SU-DHL-6 (cell line): ENCODE results near the gene SMURF1.

Experiments used
- H2AFZ ChIP-seq: fragments of 200-600 bp; sonication (generic); 2 replicates; pipeline ENCODE4 v1.6.1; 2014; ENCODE audit warnings: low read depth, mild to moderate bottlenecking, moderate library complexity, mixed read lengths, antibody characterized with exemption, low read length; ENCODE audit not compliant: severe bottlenecking
- H3F3A ChIP-seq: fragments of 200-600 bp; shearing (Covaris generic); 2 replicates; pipeline ENCODE4 v1.6.0; 2016; ENCODE audit warnings: antibody characterized with exemption, mild to moderate bottlenecking; ENCODE audit not compliant: insufficient read depth
- H3K27ac ChIP-seq: fragments of 200-600 bp; sonication (generic); 2 replicates; pipeline ENCODE4 v1.5.1; 2016; ENCODE audit warnings: low read depth, mild to moderate bottlenecking, low read length, moderate library complexity, mixed read lengths
- H3K27me3 ChIP-seq: fragments of 200-600 bp; sonication (generic), shearing (Covaris generic); 2 replicates; pipeline ENCODE4 v1.6.0; 2014; ENCODE audit warnings: mild to moderate bottlenecking, low read length
- H3K36me3 ChIP-seq: fragments of 200-600 bp; sonication (generic); 2 replicates; pipeline ENCODE4 v1.6.1; 2014; ENCODE audit warnings: mild to moderate bottlenecking, low read length, mixed read lengths
- H3K4me2 ChIP-seq: fragments of 300-600, 200-600 bp; shearing (Covaris generic), sonication (generic); 2 replicates; pipeline ENCODE4 v1.6.0; 2014; ENCODE audit warnings: low read length, low read depth, mild to moderate bottlenecking; ENCODE audit not compliant: poor library complexity, severe bottlenecking
- H3K4me3 ChIP-seq: fragments of 200-600 bp; sonication (generic); 2 replicates; pipeline ENCODE4 v1.5.1; 2014; ENCODE audit warnings: antibody characterized with exemption, low read length, mild to moderate bottlenecking, mixed read lengths; ENCODE audit not compliant: insufficient read depth, poor library complexity, severe bottlenecking
- H3K79me2 ChIP-seq: fragments of 200-600 bp; sonication (generic); 2 replicates; pipeline ENCODE4 v1.6.1; 2014; ENCODE audit warnings: mild to moderate bottlenecking, low read length, moderate library complexity; ENCODE audit not compliant: insufficient read depth
- H3K9ac ChIP-seq: fragments of 200-600 bp; sonication (generic); 2 replicates; pipeline ENCODE4 v1.7.0; 2014; ENCODE audit warnings: mild to moderate bottlenecking, low read length
- H3K9me2 ChIP-seq: fragments of 200-600 bp; sonication (generic); replicated peaks from 2 replicates; pipeline ENCODE4 v1.6.1; 2014; ENCODE audit warnings: low read length; ENCODE audit not compliant: insufficient read depth
- H3K9me3 ChIP-seq: fragments of 200-600 bp; sonication (generic); 2 replicates; pipeline ENCODE4 v1.6.1; 2014; ENCODE audit warnings: low read length, mixed read lengths; ENCODE audit not compliant: insufficient read depth
- H4K20me1 ChIP-seq: fragments of 200-600 bp; sonication (generic); 2 replicates; pipeline ENCODE4 v1.6.1; 2014; ENCODE audit warnings: low read depth, mild to moderate bottlenecking, antibody characterized with exemption, low read length, moderate library complexity, mixed read lengths
- EZH2phosphoT487 ChIP-seq: fragments of 200-600 bp; sonication (generic), shearing (Covaris generic); conservative IDR thresholded peaks from 2 replicates; pipeline ENCODE4 v1.6.1; 2018; ENCODE audit warnings: mild to moderate bottlenecking, antibody characterized with exemption, low read length, moderate library complexity, mixed read lengths
- TF ChIP-seq, protein P1 (sequence below): fragments of 200-600 bp; sonication (generic); IDR thresholded peaks from one replicate; pipeline ENCODE4 v1.5.1; 2017; ENCODE audit warnings: antibody characterized with exemption, mild to moderate bottlenecking, low read length, moderate library complexity; ENCODE audit not compliant: insufficient read depth, poor library complexity, severe bottlenecking

Gene SMURF1

DNA sequence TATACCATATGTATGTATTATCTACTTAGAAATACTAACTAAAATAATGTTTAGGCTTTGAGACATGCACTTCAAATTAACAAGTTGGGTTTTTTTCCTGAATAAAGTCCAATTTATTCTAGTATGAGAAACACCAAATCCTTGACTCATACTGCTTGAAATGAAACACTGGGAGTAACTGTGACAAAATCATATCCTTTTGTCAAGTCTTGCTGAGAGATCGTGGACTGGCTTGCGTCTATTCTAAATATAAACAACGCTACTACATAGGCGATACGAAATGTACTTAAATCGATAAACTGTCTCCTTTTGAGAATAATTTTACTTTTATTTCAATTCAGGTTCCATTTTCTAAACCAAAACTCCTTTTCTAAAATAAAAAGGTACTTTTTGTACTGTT, 16.3 kb downstream of the SMURF1 start:
- H3K79me2 ChIP-seq = peaks cover 98% of the 10 kb centered on the region
- no peak overlapping the region for H3K4me3 ChIP-seq
- no peaks in the 10 kb centered on the region for H3K27me3 ChIP-seq
- H3K4me2 ChIP-seq = no peak overlapping the region
- H4K20me1 ChIP-seq = peaks cover 15% of the 10 kb centered on the region
- H3K9ac ChIP-seq = no peak overlapping the region
- no peaks in the 10 kb centered on the region for H3K9me2 ChIP-seq
- no peak overlapping the region for H3K27ac ChIP-seq
- no peaks in the 10 kb centered on the region for H3K9me3 ChIP-seq
- no peak for TF ChIP-seq EZH2phosphoT487
- TF ChIP-seq, protein P1, sequence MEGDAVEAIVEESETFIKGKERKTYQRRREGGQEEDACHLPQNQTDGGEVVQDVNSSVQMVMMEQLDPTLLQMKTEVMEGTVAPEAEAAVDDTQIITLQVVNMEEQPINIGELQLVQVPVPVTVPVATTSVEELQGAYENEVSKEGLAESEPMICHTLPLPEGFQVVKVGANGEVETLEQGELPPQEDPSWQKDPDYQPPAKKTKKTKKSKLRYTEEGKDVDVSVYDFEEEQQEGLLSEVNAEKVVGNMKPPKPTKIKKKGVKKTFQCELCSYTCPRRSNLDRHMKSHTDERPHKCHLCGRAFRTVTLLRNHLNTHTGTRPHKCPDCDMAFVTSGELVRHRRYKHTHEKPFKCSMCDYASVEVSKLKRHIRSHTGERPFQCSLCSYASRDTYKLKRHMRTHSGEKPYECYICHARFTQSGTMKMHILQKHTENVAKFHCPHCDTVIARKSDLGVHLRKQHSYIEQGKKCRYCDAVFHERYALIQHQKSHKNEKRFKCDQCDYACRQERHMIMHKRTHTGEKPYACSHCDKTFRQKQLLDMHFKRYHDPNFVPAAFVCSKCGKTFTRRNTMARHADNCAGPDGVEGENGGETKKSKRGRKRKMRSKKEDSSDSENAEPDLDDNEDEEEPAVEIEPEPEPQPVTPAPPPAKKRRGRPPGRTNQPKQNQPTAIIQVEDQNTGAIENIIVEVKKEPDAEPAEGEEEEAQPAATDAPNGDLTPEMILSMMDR = no peak
- no peak overlapping the region for H2AFZ ChIP-seq
- no peaks in the 10 kb centered on the region for H3K36me3 ChIP-seq
- H3F3A ChIP-seq = no peaks in the 10 kb centered on the region

DNA sequence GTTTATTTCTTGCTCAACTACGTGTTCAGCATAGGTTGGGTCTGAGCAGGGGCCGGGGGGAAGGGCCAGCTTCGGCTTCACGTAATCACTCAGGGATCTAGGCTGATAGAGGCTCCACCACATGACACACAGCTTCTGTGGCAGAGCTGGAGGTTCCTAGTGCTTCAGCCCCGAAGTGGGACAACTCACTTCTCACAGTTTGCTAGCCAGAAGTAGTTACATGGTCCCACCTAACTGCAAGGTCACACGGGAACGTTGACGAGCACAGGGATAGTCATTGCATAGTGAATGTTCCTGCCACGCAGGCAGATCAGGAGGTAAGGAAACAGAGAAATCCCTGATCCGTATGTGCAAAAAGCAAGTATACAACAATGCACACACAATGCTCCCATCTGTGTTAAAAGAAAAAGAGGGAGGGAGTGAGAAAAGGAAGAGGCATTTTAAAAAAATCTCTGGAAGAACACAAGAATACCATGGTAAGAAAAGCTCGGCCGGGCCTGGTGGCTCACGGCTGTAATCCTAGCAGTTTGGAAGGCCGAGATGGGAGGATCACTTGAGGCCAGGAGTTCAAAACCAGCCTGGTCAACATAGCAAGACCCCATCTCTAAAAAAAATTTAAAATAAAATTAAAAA, 16.9 kb downstream of the SMURF1 start:
- H3K79me2 ChIP-seq = peaks cover 93% of the 10 kb centered on the region
- H3K4me2 ChIP-seq = no peak overlapping the region
- H3K9ac ChIP-seq = no peak overlapping the region
- no peak overlapping the region for H2AFZ ChIP-seq
- peaks cover 15% of the 10 kb centered on the region for H4K20me1 ChIP-seq
- no peaks in the 10 kb centered on the region for H3F3A ChIP-seq
- H3K27ac ChIP-seq = no peak overlapping the region
- TF ChIP-seq EZH2phosphoT487 = no peak
- TF ChIP-seq, protein P1 = no peak
- H3K27me3 ChIP-seq = no peaks in the 10 kb centered on the region
- no peaks in the 10 kb centered on the region for H3K9me2 ChIP-seq
- no peaks in the 10 kb centered on the region for H3K9me3 ChIP-seq
- no peak overlapping the region for H3K4me3 ChIP-seq
- no peaks in the 10 kb centered on the region for H3K36me3 ChIP-seq

DNA sequence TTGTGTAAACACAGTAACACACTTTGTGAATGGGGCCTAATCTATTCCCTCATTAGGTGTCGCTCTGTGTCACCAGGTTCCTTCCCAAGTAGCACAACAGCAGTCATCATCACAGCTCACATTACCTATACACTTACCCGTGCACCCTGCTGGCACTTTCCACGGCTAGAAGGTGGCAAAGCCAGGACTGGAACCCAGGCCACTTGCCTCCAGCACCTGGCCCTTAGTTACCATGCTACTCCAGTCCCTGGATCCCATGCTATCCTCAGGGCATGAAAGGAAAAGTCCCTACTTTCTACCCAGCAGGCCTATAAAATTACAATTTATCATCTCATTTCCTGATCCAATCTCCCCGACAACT, 18.4 kb downstream of the SMURF1 start:
- Histone ChIP-seq H3K27ac (no peak overlapping the region), H3K9ac (no peak overlapping the region)

More for the DNA sequence above, 18.4 kb downstream of the SMURF1 start:
- Histone ChIP-seq H3K4me2 (no peak overlapping the region), H2AFZ (no peak overlapping the region), H3K4me3 (no peak overlapping the region), H3K79me2 (peaks cover 91% of the 10 kb centered on the region), H4K20me1 (peaks cover 13% of the 10 kb centered on the region), H3K36me3 (no peaks in the 10 kb centered on the region), H3K27me3 (no peaks in the 10 kb centered on the region), H3K9me2 (no peaks in the 10 kb centered on the region), H3F3A (no peaks in the 10 kb centered on the region), H3K9me3 (no peaks in the 10 kb centered on the region)
- no peak for TF ChIP-seq EZH2phosphoT487
- TF ChIP-seq, protein P1 = no peak
